GM18868 (cell line): ENCODE measurements around the gene CYP11A1.

ENCODE experiments used
- ATAC-seq: cut with Tn5 transposase; IDR thresholded peaks from one replicate; pipeline ENCODE4 v1.9.1; 2021; ENCODE audit warnings: mild to moderate bottlenecking, moderate library complexity; ENCODE audit not compliant: unreplicated experiment

The CYP11A1 gene

DNA sequence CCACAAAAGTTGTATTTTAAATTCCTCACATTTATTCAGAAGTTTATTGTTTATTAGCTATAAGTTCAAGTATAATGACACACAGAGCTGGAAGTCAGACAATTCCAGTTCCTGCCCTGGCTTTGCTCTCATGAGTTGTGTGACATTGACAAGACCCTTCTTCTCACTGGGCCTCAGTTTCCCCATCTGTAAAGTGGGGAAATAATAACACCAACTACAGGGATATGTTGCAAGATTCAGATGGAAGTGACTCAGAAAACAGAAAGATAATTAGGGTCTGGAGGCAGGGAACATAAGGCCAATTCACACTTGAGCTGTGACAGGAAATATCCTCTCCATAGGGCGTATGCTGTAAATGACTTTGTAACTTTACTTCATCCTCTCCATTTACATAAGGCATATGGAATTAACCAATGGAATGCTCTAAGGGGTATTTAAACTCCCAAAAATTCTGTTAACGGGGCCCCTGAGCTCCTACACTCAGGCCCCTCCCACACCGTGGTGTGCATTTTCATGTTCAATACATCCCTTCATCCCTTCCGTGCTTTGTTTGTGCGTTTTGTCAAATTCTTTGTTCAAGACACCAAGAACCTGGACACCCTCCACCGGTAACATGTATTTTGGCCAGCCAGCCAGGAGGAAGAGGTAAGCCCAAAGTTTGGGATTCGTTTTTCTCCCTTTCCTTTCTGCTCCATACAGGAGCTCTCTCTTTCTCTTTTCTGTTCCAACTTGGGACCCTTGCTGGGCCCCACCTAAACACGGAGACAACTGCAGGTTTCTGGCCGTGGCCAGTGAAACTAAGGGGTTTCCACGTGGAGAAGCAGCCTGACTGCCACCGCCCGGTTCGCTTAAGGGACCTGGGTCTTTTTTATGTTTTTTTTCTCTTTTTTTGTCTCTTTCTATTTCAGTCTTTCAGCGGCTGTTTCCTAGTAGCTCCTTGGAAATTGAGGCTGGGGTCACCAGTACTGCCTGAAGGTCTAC, 16.9 kb downstream of the CYP11A1 start:
- ATAC-seq = no peak

DNA sequence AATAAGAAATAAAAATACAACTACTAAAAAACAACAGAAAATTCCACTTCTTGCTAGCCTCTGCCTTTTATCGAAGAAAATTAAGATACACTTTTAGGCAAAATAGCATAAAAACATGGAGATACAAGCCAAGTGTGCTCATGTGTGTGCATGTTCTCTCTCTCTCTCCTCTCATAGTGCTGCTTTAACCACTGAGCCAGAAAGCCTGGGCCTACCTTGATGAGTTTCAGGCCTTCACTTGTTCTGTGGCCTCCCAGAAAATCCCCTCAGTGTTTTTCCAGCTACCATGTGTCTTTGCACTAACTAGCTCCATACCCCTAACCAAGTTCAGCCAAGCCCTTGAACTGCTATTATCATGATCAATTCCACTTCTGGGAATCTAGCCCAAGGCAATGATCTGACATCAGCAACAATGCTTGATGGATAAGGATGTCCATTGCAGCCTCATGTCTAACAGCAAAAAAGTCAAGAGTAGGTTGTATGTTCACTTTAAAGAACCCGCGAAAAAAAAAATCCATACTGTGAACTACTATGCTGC, 18.1 kb downstream of the CYP11A1 start:
- ATAC-seq = no peak

DNA sequence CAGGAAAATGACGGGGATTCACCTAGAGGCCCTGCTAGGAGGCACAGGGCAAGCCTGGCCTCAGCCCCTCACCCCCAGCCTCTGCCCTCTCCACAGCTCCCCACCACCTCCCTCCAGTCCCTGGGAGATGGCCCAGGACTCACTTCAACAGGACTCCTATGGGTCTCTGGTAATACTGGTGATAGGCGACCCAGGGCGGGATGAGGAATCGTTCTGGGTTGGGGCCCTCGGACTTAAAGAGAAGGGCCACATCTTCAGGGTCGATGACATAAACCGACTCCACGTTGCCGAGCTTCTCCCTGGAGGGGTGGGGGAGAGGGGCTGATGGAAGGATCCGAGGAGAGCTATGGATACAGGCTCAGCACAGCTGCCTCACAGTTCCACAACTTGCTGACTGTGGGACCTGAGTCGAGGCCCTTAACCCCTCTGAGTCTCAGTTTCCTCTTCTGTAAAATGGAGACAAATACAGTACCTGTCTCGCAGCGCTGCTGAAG, 19.6 kb downstream of the CYP11A1 start:
- ATAC-seq = no peak

DNA sequence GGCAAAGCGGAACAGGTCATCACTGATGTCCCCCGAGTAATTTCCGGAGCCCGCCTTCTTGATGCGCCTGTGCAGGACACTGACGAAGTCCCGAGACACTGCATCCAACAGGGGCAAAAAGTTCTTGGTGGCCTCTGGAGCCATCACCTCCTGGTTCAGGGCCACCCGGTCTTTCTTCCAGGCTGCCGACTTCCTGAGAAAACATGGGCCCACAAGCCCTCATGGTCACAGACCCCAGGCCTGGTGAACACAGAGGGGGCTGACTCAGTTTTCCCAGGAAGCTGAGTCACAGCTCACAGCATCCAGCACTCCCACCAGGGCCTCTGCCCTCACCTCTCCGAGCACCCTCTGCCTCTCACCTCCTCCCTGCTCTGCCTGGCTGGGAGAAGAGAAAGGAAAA, 22.4 kb downstream of the CYP11A1 start:
- ATAC-seq = no peak

DNA sequence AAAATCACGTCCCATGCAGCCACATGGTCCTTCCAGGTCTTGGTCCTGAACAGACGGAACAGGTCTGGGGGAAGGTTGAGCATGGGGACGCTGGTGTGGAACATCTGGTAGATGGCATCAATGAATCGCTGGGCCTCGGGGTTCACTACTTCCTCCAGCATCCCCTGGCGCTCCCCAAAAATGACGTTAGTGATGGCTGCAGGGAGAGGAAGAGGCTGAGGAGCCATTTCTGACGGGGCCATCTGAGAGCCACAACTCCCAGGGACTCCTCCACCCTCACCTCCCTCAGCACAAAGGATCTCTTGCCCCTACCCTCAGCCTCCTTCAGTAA, 23.7 kb downstream of the CYP11A1 start:
- no peak for ATAC-seq

DNA sequence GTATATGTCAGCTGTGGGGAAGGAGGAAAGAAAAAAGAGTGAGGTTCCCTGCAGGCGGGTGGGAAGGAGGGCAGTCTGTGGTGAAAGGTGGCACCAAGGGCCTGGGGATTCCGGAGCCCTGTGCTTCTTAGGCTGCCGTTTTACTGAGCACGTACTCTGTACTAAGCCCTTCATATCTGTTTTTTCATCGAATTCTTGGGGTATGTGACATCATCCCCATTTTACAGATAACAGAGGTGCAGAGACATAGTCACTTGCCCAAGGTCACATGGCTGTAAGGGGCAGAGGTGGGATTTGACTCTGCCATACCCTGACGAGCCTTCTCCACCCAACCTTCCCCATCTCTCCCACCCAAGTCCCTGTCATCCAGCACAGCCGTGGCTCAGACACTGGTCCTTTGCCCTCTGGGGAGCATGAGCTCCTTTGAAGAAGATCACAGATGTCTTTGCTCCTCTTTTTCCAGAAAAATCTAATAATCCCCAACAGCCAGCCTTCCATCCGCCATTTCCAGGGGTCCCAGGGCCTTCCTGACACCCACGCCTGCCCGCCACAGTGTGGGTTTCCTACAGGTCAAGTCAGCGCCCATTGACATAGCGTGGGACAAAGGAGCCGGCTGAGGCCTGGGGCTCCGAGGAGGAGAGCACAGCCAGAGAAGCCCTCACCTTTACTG, 24.2 kb downstream of the CYP11A1 start:
- no peak for ATAC-seq

DNA sequence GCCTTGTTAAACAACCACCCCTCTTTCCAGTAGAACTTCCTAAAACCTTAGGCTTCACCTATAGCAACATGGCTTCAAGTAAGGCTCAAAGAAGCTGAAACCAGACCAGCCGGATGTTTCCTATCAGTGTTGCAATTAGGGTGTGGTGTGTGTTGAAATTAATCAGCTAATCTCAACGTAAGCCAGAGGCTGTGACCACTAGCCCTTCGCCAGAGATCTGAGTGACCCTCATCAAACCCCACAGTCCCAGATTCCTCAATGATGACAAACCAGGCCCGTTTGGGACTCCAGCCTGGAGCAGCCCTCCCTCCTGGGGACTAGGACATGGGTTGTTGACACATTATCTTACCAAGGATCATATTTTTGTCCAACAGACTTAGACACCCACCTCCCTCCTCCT, 27.3 kb downstream of the CYP11A1 start:
- no peak for ATAC-seq

DNA sequence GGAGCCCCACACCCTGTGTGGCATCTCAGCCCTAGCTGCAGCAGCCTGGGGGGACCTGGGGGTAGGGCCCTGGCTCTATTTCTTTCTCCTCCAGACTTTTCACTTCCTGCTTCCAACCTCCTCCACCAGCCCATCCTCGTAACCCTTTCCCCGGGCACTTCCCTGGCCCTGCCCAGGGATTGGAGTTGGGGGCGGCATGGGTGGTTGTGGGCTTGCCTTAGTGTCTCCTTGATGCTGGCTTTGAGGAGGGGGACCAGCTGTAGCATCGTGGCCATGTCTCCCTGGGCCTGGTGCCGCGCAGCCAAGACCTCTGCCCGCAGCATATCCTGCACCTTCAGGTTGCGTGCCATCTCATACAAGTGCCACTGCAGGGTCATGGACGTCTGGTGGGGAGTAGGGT, 28.1 kb downstream of the CYP11A1 start:
- ATAC-seq = no peak

DNA sequence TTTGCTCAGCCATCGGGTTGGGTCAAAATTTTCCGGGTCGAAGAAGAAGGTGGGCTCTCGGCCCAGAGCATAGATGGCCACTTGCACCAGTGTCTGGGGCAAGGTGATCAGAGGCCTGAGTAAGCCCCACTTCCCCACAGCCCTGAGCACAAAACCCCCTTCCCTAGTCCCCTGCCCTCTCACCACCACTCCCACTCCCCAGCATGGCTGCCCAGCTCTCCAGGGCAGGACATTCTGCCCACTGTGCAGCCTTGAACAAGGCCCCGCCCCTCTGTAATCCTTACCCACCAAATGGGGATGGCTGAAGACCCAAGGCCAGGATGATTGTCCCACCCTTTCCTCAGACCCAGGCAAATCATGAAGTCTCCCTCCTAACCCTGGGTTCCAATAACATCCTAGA, 28.8 kb downstream of the CYP11A1 start:
- no peak for ATAC-seq

DNA sequence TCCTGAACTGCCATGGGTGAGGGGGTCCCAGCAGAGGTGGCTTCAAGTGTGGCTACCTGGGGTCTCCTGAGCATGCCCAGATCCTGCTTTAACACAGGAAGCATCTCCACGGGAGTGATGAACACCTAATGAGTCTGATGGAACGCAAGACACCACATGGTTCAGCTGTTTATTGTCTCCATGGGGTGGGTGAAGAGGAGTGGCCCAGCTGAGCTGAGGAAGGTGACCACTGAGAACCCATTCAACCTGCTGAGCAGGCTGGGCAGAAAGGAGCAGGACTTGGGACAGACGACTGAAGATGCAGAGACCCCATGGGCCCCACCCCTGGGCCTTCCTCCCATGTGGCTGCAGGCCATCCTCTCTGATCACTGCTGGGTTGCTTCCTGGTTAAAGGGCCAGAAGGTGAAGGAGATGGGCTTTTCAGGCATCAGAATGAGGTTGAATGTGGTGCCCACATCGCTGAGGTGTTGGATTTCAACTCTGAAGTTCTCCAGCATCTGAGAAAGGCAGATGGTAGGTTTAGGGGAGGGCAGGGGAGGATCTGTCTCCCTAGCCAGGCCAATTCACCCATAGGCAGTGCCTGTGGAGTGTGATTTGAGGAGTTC, 29.7 kb downstream of the CYP11A1 start:
- ATAC-seq = no peak

DNA sequence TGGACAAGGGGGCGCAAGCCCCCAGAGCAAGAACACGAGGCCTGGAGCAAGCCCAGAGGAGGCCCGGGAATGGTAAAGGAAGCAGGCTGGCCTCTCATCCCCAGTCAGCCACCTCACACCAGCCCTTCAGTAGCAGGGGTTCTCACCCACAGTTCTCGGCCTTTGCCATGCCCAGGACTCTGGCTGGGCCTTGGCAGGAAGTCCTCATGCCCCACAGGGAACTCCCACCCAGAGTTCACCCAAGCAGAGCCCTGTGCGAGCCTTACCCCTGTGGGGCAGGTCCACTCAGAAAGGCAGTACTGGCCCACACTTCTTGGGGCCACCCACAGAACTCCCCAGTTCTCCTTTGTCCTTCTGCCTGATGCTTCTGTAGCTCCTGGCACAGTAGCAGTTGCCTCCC, 30.3 kb downstream of the CYP11A1 start:
- ATAC-seq = no peak

DNA sequence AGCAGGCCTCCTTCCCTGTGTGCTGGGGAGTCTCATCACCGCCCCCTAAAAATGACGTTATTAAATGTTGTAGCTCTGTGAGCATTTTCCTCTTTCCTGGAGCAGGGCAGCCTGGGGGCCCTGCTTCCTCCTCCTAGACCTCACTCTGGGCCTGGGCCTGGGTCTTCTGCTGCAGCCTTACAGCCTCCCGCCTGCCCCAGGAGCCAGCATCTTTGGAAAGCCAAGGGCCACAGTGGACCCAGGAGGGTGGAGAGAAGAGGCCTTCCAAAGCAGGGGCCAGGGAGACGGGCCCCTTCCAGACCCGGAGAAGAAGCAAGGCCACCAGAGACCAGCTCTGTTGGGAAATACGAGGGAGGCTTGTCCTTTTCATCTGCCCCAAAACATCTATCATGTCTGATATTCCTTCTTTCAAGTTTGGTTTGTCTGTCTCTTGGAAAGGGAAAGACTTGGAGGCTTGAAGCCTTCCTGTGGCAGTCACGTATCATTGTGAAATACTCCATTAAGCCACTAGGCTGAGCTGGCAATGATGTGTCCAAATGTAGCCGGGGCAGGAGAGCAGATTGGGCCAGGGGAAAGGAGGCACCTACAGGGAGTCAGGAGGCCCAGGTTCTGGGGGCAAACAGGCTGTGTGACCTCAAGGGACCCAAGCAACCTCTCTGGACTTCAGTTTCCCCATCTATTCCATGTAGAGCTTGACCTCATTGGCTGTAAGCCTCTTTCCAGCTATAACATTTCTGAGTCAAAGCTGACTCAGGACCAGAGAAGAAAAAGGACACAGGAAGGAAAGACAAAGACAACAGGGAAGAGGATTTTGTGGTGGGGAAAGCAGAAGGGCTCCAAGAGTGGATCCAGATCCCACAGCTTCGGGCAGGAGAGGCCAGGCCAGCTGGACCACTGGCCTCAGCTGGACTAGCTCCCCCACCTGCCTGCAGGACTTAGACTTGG, 31.1 kb downstream of the CYP11A1 start:
- no peak for ATAC-seq

DNA sequence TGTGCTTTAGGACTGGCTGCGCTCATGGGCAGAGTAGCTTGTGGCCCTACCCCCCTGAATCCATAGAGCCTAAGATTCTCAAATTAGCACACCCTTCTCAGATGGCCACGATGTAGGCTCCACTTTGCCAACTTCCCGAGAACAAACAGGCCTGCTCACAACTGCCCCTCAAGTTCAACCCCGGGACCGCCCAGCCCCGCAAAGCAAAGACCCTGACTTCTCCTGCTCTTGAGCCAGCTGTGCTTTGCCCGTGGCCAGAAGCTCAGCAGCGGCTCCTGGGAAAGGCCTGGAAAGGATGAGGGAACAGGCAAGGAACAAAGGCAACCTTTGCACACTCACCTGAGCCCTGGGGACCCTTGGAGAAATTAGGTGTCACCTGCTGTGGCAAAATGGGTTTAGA, 32.0 kb downstream of the CYP11A1 start:
- ATAC-seq = no peak

DNA sequence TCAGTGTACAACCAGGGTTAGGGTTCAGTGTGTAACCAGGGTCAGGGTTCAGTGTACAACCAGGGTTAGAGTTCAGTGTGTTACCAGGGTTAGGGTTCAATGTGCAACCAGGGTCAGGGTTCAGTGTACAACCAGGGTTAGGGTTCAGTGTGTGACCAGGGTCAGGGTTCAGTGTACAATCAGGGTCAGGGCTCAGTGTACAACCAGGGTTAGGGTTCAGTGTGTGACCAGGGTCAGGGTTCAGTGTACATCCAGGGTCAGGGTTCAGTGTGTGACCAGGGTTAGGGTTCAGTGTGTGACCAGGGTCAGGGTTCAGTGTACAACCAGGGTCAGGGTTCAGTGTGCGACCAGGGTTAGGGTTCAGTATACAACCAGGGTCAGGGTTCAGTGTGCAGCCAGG, 33.3 kb downstream of the CYP11A1 start:
- ATAC-seq = no peak

DNA sequence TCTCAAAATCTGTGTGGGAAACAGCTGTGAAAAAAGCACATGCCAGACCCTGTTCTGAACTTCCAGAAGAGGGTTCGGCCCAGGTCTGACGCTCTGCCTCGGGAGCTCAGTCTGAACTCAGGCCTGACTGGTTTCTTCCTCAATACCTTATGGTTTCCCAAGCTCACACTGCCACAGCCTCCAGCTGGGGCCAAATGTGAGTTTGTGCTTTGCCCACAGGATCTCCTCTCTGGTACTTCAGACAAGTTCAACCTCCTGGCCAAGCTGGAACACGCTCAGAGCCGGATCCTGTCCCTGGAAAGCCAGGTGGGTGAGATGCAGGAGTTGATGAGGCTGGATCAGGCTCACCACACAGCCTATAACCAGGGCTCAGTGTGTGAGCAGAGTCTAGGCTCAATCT, 33.8 kb downstream of the CYP11A1 start:
- ATAC-seq = no peak

DNA sequence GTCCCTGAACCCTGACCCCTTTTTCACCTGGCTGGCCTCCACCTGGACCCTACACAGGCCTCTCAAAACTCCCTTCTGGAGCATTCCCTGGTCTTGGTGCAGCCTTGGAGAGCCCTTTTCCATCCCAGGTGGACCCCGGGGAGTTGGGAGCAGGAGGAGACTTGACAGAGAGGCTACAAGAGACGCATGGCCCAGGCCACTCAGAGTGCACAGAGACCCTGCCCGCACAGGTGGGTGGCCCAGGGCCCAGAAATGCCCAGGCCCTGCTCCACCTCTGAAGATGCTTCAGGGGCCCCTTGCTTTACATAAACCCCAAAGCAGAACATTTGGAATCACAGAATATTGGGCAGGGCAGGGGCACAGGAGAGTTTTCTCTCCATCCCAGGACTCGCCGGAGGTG, 34.4 kb downstream of the CYP11A1 start:
- no peak for ATAC-seq

DNA sequence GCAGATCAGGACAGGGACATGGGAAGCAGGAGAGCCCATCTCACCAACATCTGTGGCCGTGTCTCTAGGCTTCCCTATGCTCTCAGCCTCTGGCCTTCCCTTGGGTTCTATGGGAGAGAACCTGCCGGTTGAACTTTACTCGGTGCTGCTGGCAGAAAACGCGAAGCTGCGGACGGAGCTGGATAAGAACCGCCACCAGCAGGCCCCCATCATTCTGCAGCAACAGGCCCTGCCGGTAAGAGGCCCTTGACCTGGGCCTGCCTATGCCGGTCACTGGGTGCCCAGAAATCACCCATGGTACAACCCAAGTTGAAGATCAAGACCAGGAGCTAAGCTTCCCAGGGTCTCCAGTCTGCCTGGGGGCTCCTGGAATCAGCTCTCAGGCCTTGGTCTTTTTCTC, 34.8 kb downstream of the CYP11A1 start:
- ATAC-seq = no peak

DNA sequence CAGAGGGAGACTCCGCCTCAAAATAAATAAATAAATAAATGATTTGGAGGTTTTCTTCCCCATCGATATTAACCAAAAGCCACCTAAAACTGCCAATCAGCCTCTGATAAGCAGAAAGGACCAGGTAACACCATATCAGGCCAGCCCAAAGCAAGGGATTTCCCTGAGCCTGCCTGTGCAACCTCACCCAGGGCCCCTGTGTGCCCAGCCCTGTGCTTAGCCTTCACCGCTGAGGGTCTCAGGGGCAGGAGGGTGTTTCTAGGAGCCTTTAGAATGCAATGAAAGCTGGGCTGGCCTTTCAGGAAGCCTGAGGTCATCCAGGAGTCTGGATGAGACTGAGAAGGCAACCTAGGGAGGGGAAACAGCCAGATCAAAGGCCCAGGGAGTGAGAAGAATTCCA, 35.4 kb downstream of the CYP11A1 start:
- ATAC-seq = no peak

DNA sequence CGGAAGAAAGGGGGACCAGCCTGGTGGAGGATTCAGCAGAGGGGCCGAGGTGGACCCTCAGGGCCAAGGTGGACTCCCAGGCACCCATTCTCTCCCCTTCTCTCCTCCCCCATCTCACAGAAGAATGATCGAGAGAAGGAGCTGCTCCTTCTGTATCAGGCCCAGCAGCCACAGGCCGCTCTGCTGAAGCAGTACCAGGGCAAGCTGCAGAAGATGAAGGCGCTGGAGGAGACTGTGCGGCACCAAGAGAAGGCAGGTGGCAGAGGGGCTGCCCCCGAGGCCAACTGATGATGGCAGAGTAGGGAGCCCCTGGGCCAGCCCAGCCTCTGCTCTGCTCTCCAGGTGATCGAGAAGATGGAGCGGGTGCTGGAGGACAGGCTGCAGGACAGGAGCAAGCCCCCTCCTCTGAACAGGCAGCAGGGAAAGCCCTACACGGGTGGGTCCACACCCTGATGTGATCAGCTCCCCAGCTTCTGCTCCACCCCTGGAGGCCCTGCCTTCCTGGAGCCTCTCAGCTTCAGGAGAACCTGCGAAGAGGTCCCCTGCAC, 36.5 kb downstream of the CYP11A1 start:
- ATAC-seq = no peak
